GM19452 (cell line): ENCODE data around the gene PTCH1.

Source experiments
- ATAC-seq: cut with Tn5 transposase; IDR thresholded peaks from one replicate; pipeline ENCODE4 v1.9.1; 2021; ENCODE audit not compliant: unreplicated experiment

PTCH1 gene

DNA sequence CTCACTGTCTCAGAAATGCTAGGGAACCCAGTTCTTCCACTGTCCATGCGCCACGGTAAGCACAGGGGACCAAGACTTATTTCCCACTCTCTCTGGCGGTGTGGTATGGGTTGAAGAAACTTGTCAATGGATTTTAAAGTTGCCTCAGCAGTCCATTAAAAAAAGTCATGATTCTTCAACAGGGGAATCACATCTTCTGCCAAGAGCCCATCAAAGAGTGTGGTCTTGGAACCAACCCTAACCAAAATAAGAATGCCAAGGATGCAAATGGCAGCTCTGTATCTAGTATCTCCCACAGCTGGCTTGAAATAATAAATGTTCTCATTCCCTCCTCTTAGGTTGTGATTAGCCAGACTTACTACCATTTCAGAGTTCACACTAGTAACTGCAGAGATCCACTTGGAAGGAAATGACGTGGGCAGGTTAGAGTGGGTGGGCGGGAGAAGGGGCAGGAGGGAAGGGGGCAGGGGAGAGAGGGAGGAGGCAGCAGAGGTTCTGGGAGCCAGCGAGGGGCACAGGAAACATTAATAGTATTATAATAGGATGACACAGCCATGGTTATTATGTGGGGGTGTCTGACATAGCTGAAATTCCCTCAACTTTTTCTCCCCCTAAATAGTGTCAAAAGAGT lies 17.6 kb downstream of the PTCH1 start:
- ATAC-seq: no peak

DNA sequence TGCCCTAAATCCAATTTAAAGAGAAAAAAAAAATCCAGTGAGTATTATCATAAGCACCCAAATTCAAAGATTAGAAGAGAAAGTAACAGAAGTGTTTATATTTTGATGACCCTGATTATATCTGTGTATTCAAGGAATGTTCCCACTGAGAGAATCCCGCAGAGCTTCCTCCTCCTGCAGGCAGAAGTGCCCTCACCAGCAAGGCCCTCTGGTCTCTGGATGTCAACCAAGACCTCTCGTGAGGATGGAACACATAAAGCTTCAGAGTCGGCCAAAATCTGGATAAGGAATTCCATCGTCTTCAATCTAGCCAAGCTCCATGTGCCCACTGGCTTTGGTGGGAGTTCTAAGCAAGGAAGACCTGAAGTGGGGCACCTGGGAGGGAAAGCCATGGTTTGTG lies 18.1 kb downstream of the PTCH1 start:
- ATAC-seq: no peak

DNA sequence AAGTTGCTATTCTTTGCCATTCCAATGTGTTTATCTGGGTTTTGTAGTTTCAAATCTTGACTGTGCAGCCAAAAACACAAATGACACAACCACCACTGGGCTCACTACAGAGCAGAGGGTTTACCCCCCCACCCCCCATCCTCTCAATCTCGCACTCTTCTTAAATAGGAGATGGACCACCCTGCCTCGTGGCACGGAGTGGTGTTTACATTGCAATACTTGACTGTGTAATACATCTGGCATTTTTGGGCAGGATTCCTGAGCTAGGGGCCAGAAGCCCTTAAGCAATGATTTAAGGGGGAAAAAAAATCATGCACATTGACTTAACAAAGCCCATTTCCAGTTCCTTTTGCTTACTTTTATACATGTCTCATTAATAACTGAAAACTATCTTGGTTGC lies 19.0 kb downstream of the PTCH1 start:
- ATAC-seq: no peak

DNA sequence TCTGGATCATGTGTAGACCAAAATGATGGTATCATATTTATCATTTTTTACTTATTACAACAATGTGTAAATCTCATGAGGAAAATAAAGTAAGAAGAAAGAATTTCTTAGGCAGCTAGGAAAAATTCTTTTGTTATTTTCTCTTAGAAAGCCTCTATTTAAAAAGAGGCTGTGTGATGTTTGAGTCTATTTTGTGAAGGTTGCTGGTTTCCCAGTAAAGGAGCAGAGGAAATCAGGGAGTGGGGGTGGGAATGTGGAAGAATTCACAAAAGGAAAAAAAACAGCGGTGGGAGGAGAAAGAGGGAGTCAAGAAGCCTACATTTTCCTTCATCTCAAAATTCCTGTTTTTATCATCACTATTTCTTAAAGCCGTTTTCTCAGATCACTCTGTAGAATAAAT lies 20.1 kb downstream of the PTCH1 start:
- no peak for ATAC-seq

DNA sequence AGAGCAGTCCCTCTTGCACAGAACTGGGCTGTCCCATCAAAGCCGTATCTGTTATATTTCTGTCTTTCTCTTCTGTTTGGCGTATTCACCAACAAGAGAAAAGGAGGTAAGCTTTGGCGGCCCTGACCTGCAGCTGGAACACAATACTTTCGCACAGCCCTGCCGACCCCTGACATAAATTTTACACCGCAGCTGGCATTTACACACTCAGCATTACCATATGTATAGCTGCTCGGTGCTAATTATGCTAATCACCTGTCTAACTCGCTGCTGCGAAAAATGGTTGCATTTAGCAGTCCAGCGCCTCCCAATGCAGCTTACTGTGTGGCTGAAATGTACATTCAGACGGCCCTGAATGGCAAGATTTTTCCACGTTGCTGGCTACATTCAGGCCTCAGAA lies 20.8 kb downstream of the PTCH1 start:
- no peak for ATAC-seq

DNA sequence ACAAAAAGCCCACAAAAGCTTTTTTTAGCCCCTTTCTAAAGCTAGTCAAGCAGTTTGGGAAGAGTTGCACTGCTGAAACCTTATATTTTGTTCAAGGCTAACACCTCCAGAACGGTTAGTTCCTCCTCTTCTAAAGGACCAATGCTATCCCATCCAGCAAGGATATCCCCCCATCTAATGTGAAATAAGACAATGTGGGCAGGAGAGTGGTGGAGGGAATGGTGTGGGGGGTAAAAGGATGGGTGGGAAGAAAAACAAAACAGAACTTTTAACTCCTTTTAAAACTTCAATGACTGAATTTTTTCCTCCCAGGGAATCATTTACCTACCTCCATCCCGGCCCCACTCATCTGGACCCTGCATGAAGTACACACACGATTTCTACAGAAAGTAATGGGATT lies 21.2 kb downstream of the PTCH1 start:
- no peak for ATAC-seq

DNA sequence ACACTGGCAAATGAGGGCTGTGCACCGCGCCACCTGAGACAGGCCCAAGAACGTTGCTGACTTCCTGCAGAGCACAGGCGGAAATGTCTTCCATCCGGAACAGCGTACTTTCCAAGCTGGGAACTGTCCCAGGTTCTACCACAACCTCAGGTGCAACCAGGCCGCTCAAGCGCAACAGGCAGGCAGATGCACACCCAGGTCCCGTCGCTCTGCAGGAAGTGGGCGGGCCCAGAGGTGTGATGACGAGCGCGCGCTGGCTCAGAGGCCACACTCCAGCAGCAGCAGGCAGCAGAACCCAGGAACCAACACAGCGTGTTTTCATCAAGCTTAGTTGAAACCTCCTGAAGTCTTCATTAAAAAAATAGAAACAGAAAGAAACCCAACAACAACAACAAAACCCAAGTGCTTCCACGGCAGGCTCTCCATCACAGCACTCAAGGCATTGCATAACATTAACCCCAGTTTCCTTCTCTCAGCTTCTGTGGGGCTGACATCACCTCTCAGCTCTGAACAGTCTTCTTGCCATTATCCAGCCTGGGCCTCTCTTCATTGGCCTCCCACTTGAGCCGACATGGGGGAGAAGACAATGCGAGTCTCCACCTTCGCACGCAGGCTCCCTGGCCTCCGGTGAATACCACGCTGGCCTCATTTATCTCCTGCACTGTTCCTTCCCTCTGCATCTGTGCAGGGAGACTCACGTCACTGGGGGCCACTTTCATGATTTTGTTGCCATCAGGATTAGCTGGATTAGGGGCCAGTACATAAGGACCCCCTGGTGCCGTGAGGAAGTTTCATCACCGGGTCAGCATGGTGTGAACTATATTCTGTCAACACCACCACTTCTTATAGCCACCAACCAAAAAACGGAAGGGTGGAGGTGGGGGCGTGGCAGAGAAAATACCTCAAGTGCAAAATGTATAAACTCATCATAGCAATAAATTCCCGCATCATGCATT lies 22.1 kb downstream of the PTCH1 start:
- ATAC-seq: peak; percentile 96

DNA sequence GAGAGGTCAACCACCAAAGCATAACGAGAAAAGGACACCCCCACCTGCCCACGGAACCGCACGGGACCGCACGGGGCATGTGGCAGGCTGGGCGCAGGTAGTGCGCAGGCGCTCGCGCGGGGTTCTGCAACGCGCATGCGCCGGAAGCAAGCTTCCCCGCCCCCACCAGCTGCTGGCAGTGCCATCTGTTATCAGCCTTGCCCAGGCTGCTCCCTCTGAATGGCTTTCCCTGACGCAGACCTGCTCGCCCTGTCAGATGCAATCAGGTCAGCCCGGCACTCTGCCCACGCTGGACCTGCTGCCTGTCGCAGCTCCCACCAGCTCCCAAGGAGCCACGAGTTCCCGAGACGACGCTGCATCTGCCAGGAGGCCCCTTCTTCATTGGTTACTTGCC lies 22.8 kb downstream of the PTCH1 start:
- ATAC-seq: no peak

DNA sequence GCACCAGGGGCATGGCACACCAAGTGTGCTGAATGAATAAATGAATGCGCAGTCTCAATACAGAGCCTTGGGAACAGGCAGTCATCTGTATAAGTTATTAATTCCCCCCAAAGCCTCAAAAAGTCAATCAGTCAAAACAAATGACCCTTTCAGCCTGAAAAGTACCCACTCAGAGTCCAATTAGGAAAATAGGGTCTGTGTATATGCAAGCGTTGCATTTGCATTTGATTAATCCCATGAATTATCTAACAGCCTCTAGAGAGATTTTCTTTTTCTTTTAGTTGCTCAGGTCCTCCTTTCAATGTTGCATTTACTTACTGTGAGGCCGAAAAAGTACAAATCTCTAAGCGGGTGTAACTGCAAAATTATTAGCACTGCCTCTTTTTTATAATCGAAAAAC lies 23.4 kb downstream of the PTCH1 start:
- no peak for ATAC-seq

DNA sequence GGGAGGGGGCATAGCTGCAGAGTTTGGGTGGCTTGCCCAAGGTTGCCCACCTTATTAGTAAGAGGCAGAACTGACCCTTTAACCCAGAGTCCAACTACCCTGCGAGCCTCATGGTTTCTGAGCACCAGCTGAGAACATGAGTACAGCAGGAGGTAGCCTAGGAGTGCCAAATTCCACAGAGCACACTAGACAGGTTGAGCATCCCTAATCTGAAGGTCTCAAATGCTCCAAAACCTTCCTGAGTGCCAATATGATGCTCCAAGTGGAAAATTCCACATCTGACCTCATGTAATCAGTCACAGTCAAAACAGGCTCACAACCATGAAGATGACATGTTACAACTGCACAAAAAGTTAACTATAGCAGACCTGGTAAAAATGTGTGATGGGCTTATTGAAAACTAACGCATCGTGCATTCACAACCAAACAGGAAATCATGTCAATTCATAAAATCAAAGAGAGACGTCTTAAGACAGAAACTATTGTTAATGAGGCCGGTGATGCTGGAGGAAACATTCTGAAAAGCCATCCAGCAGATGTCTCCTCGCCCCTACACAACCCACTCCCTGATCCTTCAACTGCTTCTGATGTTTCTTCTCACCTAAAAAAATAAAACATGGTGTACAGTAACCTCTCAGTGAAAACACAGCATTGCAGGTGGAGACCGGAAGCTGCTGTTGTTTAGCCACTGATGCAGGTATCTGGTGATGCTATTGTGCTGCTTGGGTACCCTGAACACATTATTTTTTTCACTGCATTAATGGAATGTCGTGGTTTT lies 25.0 kb downstream of the PTCH1 start:
- no peak for ATAC-seq

DNA sequence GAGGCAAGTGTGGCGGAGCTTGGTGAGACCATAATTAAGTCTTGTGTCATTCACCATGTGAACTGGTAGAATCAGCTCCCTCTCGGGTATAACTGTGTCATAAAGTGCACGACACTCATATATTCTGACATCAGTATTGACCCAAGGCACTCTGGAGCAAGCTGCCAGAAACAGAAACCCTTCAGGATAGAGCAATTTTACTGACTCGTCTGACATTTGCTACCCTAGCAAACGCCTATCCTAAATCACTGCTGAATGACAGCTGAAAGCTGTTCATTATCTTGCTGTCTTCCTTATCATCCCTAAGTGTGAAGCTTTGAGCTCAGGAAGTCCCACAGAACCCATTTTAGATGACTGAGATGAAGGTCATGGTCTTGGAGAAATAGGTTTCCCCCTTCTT lies 27.8 kb downstream of the PTCH1 start:
- ATAC-seq: no peak

DNA sequence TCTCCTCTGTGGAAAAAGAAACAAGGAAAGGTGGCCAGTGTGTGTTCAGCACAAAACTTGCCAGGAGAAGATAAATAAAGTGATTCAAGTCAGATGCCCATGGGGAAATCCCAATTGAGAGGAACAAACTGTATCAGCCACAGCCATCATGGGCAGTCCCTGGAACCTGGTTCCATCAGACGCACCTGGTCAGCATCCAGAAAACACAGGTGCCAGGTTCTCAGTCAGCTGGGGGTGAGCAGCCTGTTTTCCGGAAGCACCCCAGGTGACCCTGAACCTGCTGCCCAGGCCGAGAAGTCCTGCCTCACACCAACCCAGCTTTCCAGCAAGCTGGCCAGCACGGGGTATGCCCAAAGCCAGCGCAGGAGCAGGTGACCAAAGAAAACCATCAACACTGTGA lies 30.5 kb downstream of the PTCH1 start:
- no peak for ATAC-seq

DNA sequence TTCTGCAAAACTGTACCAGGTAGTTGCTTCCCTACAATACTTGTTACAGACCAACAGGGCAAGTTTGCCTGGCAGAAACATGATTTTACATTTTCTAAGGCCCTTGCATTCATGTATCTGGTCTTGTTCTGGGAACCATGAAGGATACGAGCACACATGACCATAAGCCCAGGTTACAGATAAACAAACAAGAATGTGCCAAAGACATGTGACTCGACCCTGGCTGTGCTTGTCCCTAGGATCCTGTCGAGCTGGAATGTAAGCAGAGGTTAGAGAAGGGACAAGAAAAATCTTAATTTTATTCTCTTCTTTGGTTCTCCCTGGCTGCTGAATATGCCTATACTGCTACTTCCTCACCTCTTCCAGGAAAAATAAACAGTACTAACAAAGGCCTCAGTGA lies 32.5 kb downstream of the PTCH1 start:
- ATAC-seq: no peak

DNA sequence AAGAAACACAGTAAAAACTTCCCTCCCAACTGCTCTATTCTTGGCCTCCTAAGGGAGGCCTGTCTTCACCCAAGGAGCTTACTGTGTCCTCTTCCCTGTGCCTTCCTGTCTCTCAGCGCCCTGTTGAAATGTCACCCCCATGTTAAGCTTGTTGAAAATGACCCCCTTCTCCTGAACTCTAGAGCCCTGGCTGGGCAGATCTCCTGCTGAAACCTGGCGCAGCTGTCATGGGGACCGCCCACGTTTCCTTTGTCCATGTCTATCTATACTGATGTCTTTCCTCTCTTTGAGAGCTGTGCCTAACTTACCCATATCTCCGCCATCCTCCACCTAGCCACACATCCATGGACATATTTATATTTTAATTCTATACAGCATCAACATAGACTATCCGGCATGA lies 33.3 kb downstream of the PTCH1 start:
- ATAC-seq: no peak

DNA sequence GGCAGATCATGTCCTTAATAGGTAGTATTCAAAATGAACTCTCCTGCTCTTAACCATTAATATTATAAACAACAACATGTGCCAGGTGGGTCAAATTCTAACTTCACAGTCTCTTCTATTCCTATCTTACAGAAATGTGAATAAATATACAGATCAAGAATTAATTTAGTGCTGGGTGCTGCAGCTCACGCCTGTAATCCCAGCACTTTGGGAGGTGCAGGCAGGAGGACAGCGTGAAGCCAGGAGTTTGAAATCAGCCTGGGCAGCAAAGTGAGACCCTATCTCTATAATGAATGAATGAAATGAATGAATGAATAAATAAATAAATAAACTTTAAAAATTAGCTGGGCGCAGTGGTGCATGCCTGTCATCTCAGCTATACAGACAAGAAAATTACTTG lies 34.1 kb downstream of the PTCH1 start:
- no peak for ATAC-seq

DNA sequence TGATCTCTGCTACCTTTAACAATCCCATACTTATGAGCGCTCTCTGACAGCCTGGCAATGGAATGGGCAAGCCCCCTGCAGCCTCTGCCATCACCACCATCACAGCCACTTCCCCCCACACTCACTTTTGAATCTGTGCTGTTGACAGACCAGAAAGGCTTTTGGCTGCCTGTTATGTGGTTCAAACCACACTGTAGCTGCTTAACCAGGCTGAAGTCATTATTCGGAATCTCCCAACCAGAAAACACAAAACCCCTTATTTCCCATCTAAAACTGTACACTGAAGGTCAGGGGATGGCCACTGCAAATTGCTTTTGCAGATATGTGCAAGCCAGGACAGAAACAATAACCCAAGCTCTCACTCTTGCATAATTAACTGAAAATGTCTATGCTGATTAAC lies 35.8 kb downstream of the PTCH1 start:
- no peak for ATAC-seq

DNA sequence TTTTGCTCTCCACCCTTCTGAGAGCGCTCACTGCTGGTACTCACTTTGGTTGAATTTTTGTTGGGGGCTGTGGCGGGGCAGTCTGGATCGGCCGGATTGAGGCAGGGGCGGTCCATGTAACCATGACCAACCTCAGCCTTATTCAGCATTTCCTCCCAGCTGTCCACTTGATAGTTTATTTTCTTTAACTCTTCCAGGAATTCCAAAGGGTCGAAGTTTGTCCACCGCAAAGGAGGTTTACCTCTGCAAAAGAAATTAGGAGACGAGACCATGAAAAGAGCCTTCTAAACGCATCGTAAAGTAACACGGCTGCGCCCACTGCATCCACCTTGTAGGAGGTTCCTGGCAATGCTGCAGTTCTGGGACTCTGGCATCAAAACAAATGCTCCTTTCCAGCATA lies 36.4 kb downstream of the PTCH1 start:
- no peak for ATAC-seq

DNA sequence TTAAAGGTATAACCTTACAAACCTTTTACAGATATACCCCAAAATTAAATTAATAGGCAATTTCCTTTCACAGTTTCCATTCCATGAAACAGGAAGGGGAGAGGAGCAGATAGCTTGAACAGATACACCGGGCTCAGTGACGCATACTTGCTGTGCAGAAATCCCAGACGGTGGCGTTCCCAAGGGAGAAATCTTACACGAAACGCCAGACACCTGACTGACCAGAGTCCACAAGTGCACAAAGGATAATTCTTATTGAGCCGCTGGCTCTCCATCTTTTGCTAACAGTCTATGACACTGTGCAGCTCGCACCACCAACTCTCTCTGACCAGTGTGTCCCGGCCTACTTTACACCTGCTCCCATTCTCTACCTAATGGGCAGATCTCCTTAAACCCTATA lies 37.4 kb downstream of the PTCH1 start:
- ATAC-seq: no peak

DNA sequence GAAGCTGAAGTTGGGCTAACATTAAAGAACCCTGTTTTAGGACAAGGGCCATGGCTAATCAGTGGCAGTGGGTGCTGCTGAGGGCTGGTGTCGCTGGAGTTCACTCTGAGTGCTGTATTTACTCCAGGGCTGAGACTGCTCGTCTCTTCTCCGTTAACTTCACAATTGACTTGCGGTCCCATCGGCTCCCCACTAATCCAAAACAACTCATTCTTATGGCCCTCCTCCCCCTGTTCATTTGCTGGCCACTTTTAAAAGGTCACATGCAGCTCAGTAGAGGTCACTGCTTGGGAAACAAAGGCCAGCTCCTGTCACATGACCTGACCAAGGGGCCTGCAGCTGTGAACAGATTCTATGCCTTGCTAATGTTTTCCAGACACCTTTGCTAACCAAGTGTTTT lies 38.4 kb downstream of the PTCH1 start:
- ATAC-seq: no peak

DNA sequence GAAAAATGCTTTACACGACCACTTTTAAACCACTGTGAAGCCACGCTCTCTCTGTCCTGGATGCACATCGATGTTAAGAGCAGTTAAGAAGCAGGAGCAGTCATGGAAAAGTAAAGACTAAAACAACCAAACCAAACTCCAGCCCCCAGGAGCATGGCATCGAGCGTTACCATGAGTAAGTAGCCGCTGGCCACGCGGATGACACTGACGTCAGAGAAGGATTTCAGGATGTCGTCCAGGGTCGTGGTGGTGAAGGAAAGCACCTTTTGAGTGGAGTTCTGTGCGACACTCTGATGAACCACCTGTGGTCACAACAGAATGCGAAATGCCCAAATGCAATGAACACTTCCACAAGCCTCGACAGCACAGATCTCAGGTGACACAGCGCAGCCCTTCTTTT lies 38.9 kb downstream of the PTCH1 start:
- no peak for ATAC-seq

DNA sequence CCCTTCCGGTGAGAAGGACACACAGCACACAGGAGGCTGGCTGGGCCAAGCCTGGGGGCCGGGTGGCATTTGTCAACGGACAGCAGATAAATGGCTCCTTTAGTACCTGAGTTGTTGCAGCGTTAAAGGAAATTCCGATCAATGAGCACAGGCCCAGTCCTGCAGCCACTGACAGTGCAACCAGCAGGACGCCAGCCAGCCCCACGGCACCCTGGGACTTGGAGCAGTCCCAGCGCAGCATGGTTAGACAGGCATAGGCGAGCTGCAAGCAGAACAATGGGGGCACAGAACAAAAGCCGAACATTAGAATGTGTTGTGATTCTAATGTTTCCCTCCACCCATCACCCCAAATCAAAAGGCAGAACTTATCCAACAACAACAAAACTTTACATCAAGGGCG lies 39.3 kb downstream of the PTCH1 start:
- ATAC-seq: no peak

DNA sequence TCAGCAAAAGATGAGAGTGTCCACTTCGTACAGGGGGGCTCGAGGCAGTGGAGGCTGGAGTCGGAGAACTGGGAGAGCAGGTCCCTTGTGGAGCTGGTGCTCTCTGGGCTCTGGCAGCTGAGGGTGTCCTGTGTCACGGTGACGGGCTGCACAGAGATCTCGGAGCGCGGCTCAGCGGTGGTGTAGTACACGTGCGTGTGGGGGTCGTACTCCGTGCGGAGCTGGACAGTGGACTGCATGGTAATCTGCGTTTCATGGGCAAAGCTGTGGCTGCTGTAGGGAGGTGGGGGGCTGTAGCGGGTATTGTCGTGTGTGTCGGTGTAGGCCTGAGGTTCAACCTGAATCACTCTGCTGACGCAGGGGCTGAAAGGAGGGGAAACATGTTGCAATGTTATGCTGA lies 48.0 kb downstream of the PTCH1 start:
- ATAC-seq: no peak
